OCI-LY3 (cell line): ENCODE results near the gene TMEM245.
"Not testable (repeated sequence)": the region's sequence is repeated elsewhere in the genome, so short reads cannot be mapped to it uniquely, and the experiment has no call there.

Source experiments
- H2AFZ ChIP-seq: fragments of 200-600, 300-600 bp; shearing (Covaris generic); 2 replicates; pipeline ENCODE4 v1.6.0; 2014; ENCODE audit warnings: antibody characterized with exemption, low read depth, low read length
- H3K27ac ChIP-seq: fragments of 200-600, 300-600 bp; sonication (generic); 2 replicates; pipeline ENCODE4 v1.5.1; 2014; ENCODE audit warnings: mild to moderate bottlenecking, low read length, moderate library complexity, mixed read lengths
- H3K27me3 ChIP-seq: fragments of 200-600, 300-600 bp; sonication (generic); 2 replicates; pipeline ENCODE4 v1.6.1; 2014; ENCODE audit warnings: low read depth, low read length, mixed read lengths
- H3K36me3 ChIP-seq: fragments of 200-600, 300-600 bp; sonication (generic); replicated peaks from 2 replicates; pipeline ENCODE3; 2014; ENCODE audit warnings: low read depth, low read length, mixed read lengths
- H3K4me1 ChIP-seq: fragments of 300-600, 200-600 bp; sonication (generic); 2 replicates; pipeline ENCODE4 v1.6.1; 2014; ENCODE audit warnings: low read length, mixed read lengths
- H3K4me2 ChIP-seq: fragments of 200-600, 300-600 bp; sonication (generic); 2 replicates; pipeline ENCODE4 v1.6.1; 2014; ENCODE audit warnings: low read length, mixed read lengths
- H3K4me3 ChIP-seq: fragments of 300-600, 200-600 bp; sonication (generic); 2 replicates; pipeline ENCODE4 v1.5.1; 2014; ENCODE audit warnings: antibody characterized with exemption, mild to moderate bottlenecking, low read length, moderate library complexity
- H3K79me2 ChIP-seq: fragments of 300-600, 200-600 bp; shearing (Covaris generic); 2 replicates; pipeline ENCODE4 v1.6.1; 2014; ENCODE audit warnings: mild to moderate bottlenecking, low read length, mixed read lengths
- H3K9ac ChIP-seq: fragments of 300-600, 200-600 bp; shearing (Covaris generic); 2 replicates; pipeline ENCODE4 v1.6.0; 2014; ENCODE audit warnings: mild to moderate bottlenecking, low read length, moderate library complexity
- H3K9me3 ChIP-seq: fragments of 200-600, 300-600 bp; shearing (Covaris generic); 2 replicates; pipeline ENCODE4 v1.6.1; 2014; ENCODE audit warnings: low read length, mixed read lengths; ENCODE audit not compliant: insufficient read depth
- H4K20me1 ChIP-seq: fragments of 200-600, 300-600 bp; sonication (generic); 2 replicates; pipeline ENCODE4 v1.6.1; 2016; ENCODE audit warnings: low read length, mixed read lengths; ENCODE audit not compliant: insufficient read depth
- EZH2phosphoT487 ChIP-seq: fragments of 200-600 bp; shearing (Covaris generic); IDR thresholded peaks from 2 replicates; pipeline ENCODE4 v1.6.1; 2018; ENCODE audit warnings: antibody characterized with exemption, mixed run types, low read depth
- TF ChIP-seq, protein P1 (sequence below): fragments of 200-600, 300-600 bp; sonication (generic); IDR thresholded peaks from 2 replicates; pipeline ENCODE4 v1.5.1; 2014; ENCODE audit warnings: antibody characterized with exemption, low read length, low read depth

TMEM245 gene

GRCh38 chr9:108972626-108973209 lies 147.0 kb downstream of the TMEM245 start:
- peaks cover 26% of the 10 kb centered on the region for H3K36me3 ChIP-seq
- no peaks in the 10 kb centered on the region for H3K4me1 ChIP-seq
- H3K9me3 ChIP-seq = peaks cover 8% of the 10 kb centered on the region; the same call in 1 of the 2 replicates
- H3K9ac ChIP-seq = no peak overlapping the region
- TF ChIP-seq EZH2phosphoT487 = no peak
- TF ChIP-seq, protein P1, sequence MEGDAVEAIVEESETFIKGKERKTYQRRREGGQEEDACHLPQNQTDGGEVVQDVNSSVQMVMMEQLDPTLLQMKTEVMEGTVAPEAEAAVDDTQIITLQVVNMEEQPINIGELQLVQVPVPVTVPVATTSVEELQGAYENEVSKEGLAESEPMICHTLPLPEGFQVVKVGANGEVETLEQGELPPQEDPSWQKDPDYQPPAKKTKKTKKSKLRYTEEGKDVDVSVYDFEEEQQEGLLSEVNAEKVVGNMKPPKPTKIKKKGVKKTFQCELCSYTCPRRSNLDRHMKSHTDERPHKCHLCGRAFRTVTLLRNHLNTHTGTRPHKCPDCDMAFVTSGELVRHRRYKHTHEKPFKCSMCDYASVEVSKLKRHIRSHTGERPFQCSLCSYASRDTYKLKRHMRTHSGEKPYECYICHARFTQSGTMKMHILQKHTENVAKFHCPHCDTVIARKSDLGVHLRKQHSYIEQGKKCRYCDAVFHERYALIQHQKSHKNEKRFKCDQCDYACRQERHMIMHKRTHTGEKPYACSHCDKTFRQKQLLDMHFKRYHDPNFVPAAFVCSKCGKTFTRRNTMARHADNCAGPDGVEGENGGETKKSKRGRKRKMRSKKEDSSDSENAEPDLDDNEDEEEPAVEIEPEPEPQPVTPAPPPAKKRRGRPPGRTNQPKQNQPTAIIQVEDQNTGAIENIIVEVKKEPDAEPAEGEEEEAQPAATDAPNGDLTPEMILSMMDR = no peak
- no peak overlapping the region for H3K4me2 ChIP-seq
- H2AFZ ChIP-seq = no peak overlapping the region
- H4K20me1 ChIP-seq = no peaks in the 10 kb centered on the region
- H3K79me2 ChIP-seq = no peaks in the 10 kb centered on the region
- H3K27me3 ChIP-seq = no peaks in the 10 kb centered on the region
- H3K27ac ChIP-seq = no peak overlapping the region
- no peak overlapping the region for H3K4me3 ChIP-seq

- no peaks in the 10 kb centered on the region for H3K4me1 ChIP-seq
- peaks cover 26% of the 10 kb centered on the region for H3K36me3 ChIP-seq
- no peaks in the 10 kb centered on the region for H3K79me2 ChIP-seq
- no peak overlapping the region for H3K4me2 ChIP-seq
- no peaks in the 10 kb centered on the region for H4K20me1 ChIP-seq
- H3K9me3 ChIP-seq = peaks cover 8% of the 10 kb centered on the region; the same call in 1 of the 2 replicates
- no peak overlapping the region for H3K4me3 ChIP-seq
- no peak overlapping the region for H3K27ac ChIP-seq
- H3K27me3 ChIP-seq = no peaks in the 10 kb centered on the region
- H2AFZ ChIP-seq = no peak overlapping the region
- TF ChIP-seq, protein P1 = no peak
- no peak for TF ChIP-seq EZH2phosphoT487
- no peak overlapping the region for H3K9ac ChIP-seq
Measured at GRCh38 chr9:108972186-108972585, 147.6 kb downstream of the TMEM245 start.

GRCh38 chr9:108971392-108971791 lies 148.4 kb downstream of the TMEM245 start:
- H3K27me3 ChIP-seq, H3K4me2 ChIP-seq, H3K9ac ChIP-seq, H3K79me2 ChIP-seq, H2AFZ ChIP-seq, H3K27ac ChIP-seq, H4K20me1 ChIP-seq, H3K9me3 ChIP-seq, H3K4me1 ChIP-seq, H3K4me3 ChIP-seq: not testable (repeated sequence)
- peaks cover 26% of the 10 kb centered on the region for H3K36me3 ChIP-seq

GRCh38 chr9:108967916-108968315 lies 151.8 kb downstream of the TMEM245 start:
- Histone ChIP-seq H3K4me2 (no peak overlapping the region), H3K9ac (no peak overlapping the region), H3K4me1 (no peaks in the 10 kb centered on the region), H3K79me2 (no peaks in the 10 kb centered on the region), H3K36me3 (peaks cover 26% of the 10 kb centered on the region), H3K4me3 (no peak overlapping the region), H4K20me1 (no peaks in the 10 kb centered on the region), H3K9me3 (peaks cover 8% of the 10 kb centered on the region; the same call in 1 of the 2 replicates), H3K27ac (no peak overlapping the region), H2AFZ (no peak overlapping the region), H3K27me3 (no peaks in the 10 kb centered on the region)
- TF ChIP-seq, protein P1 = no peak
- no peak for TF ChIP-seq EZH2phosphoT487
